Right lobe of liver (tissue), 6 donors: ENCODE results near the gene SP6. TPM values are rescaled to one million over a fixed set of nuclear protein-coding genes. Genes with fewer than 3 reads are reported as not detected.

Source experiments
- ATAC-seq, 4 donors: fragments of 200-7000 bp; cut with Tn5 transposase; one replicate each; pipeline ENCODE4 v1.9.1; 2020; ENCODE audit warnings: mild to moderate bottlenecking in 4 of 4, moderate library complexity in 4 of 4
- DNase-seq, 3 donors: peaks; one replicate each; pipeline ENCODE4 v3.0.0-alpha.2; 2020
- H3K27ac ChIP-seq, 3 donors: fragments of 200-600 bp; one replicate each; pipeline ENCODE4 v1.8.0; 2022
- H3K27me3 ChIP-seq, 2 donors: fragments of 200-600 bp; one replicate each; pipeline ENCODE4 v1.8.0; 2022
- H3K36me3 ChIP-seq, 4 donors: fragments of 200-600 bp; sonication (generic) in 1 of 4; one replicate each; pipeline versions ENCODE4 v1.5.1 to v1.8.0; 2017 to 2022; ENCODE audit warnings: control low read depth in 1 of 4
- H3K4me1 ChIP-seq, 4 donors: fragments of 200-600 bp; sonication (generic) in 1 of 4; one replicate each; pipeline versions ENCODE4 v1.5.1 to v1.8.0; 2017 to 2022; ENCODE audit warnings: control low read depth in 1 of 4
- H3K4me3 ChIP-seq, 3 donors: fragments of 200-600 bp; one replicate each; pipeline ENCODE4 v1.8.0; 2022
- H3K9me3 ChIP-seq, 4 donors: fragments of 200-600 bp; sonication (generic) in 1 of 4; one replicate each; pipeline versions ENCODE4 v1.5.1 to v1.8.0; 2017 to 2022; ENCODE audit warnings: control low read depth in 1 of 4
- POLR2A ChIP-seq: fragments of 450-650 bp; IDR thresholded peaks from one replicate; pipeline ENCODE4 v1.6.1; 2017; ENCODE audit warnings: antibody characterized with exemption, mild to moderate bottlenecking
- WGBS: methylation state at CpG from one replicate; pipeline ENCODE4 v1.1.6; 2018; ENCODE audit warnings: low coverage, low lambda C conversion rate; ENCODE audit not compliant: insufficient coverage; ENCODE audit errors: missing lambda C conversion rate; 5-methylcytosine and 5-hydroxymethylcytosine counted together
- intact Hi-C, 2 donors: fragments of 100-400 bp; cut with DNase I; formaldehyde crosslinking; loops; one replicate each; pipeline versions ENCODE4 v1.11.2 to v1.14.1; 2022
- total RNA-seq, 6 experiments: library from RNA; depleted of rRNA in 2 of 6; stranded (reverse); fragments of >200 nt in 2 of 6; fragmentation: NEBNext Ultra II Directional in 3 of 6; extraction: Animal tissue kit (Norgen Biotek cat#: 25700) in 3 of 6; gene quantifications; one replicate each; pipeline versions ENCODE4 v1.1.0 to v1.2.4, GENCODE V29; 2016 to 2023
- TF ChIP-seq, protein P1 (sequence below), 4 donors: fragments of 200-600 bp in 3 of 4; fragments of 450-650 bp in 1 of 4; IDR thresholded peaks; one replicate each; pipeline versions ENCODE4 v1.5.1 to v1.8.0; 2016 to 2022; ENCODE audit warnings: antibody characterized with exemption in 4 of 4, mild to moderate bottlenecking in 2 of 4
- donor health status: DM: no; HTN: yes; CAD: no.
- donor health status: DM: no; HTN: no; CAD: no.
- donor health status: DM: no; HTN: no; CAD: no.
- donor health status: DM: no; HTN: yes; CAD: no.
- donor health status: DM: no; HTN: yes; CAD: no.

Gene SP6
- total RNA-seq, 6 experiments from 2014 or later: 0.09 to 0.12 (median 0.11) TPM; not detected in 3

DNA sequence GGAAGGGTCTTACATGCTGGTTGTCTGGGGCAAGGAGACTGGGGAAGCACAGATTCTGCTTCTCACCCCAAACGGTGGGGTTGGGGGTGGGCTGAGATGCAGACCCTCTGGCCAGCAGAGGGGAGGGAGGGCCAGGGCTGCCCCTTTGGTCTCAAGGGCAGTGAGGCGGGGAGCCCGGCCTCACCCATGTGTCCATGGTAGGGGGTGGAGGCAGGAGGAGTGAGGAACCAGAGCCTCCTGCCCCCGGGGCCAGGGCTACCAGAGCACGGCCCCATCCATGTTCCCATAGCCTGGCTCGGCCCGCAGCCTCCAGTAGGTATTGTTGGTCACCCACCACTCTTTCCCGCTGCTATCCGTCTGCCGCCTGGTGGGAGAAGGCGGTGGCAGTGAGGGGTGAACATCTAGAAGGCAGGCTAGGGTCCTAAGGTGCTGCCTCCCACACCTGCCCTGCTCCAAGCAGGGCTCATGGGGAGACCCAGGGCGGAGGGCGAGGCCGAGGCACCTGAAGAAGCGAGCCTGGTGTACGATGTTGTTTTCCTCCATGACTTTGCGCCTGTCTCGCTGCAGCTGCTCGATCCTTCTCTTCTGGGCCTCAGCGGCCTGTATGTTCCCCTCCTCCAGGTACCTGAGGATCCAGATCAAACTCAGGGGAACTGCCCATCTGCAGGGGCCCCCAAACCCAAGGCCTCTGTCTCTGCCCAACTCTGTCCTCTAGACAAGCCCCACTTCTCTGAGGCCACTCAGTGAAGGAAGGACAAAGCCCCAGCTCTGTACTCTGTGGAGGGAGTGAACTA, 42.7 kb downstream of the SP6 start:
- DNase-seq (no peak), ATAC-seq (no peak)
- TF ChIP-seq, protein P1, sequence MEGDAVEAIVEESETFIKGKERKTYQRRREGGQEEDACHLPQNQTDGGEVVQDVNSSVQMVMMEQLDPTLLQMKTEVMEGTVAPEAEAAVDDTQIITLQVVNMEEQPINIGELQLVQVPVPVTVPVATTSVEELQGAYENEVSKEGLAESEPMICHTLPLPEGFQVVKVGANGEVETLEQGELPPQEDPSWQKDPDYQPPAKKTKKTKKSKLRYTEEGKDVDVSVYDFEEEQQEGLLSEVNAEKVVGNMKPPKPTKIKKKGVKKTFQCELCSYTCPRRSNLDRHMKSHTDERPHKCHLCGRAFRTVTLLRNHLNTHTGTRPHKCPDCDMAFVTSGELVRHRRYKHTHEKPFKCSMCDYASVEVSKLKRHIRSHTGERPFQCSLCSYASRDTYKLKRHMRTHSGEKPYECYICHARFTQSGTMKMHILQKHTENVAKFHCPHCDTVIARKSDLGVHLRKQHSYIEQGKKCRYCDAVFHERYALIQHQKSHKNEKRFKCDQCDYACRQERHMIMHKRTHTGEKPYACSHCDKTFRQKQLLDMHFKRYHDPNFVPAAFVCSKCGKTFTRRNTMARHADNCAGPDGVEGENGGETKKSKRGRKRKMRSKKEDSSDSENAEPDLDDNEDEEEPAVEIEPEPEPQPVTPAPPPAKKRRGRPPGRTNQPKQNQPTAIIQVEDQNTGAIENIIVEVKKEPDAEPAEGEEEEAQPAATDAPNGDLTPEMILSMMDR (IDR thresholded peaks at IDR 0.05): no peak
- Histone ChIP-seq H3K4me1 (no peaks in the 10 kb centered on the region), H3K9me3 (no peaks in the 10 kb centered on the region), H3K4me3 (no peak overlapping the region), H3K36me3 (no peaks in the 10 kb centered on the region), H3K27ac (no peak overlapping the region), H3K27me3 (no peaks in the 10 kb centered on the region)
- WGBS: no CpG with 5 or more reads among the region's 20 CpGs
- intact Hi-C loops: loop anchor here in 1 of 2 donors (10.0 kb wide), 1 partner anchor 103 kb away; no protein-coding TSS in a partner anchor

DNA sequence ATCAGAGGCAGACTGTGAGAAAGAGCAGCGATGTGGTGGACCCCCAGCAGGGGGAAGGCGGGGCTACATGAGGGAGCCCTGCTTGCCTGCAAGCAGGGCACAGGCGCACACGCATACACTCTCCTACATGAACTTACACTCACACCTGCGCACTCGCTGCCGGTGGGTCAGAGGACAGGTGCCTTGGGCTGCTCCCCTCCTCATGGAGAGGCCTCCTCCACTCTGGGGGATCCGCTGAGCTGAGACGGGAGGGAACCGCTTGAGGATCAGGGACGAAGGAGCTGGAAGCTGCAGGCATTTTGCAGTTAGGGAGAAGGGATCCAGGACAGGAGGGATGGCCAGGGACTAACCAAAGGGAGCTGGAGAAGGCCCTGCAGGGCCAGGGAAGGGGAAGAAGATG, 43.5 kb downstream of the SP6 start:
- TF ChIP-seq POLR2A: no peak
- TF ChIP-seq, protein P1 (IDR thresholded peaks at IDR 0.05): no peak
- no peak overlapping the region for H3K27ac ChIP-seq
- ATAC-seq (no peak), DNase-seq (peak in 1 of 3 donors; percentile 28)
- H3K4me3 ChIP-seq: no peak overlapping the region
- no peaks in the 10 kb centered on the region for H3K36me3 ChIP-seq
- no peaks in the 10 kb centered on the region for H3K4me1 ChIP-seq
- WGBS: 83% methylated on average over 4 of the region's 11 CpGs
- H3K27me3 ChIP-seq: no peaks in the 10 kb centered on the region
- intact Hi-C loops: loop anchor here in 1 of 2 donors (10.0 kb wide), 1 partner anchor 103 kb away; no protein-coding TSS in a partner anchor
- H3K9me3 ChIP-seq: no peaks in the 10 kb centered on the region

DNA sequence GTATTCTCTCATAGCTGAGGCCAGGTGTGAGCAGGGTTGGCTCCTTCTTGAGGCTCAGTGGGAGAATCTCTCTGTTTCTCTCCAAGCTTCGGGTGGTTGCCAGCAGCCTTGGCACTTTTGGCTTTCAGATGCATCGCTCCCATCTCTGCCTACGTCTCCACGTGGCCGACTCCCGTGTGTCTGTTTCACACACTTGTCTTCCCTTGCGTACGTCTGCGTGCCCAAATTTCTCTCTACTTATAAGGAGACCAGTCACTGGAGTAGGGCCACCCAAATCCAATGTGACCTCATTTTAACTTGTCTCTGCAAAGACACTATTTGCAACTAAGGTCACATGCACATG, 44.1 kb downstream of the SP6 start:
- intact Hi-C loops: loop anchor here in 1 of 2 donors (10.0 kb wide), 1 partner anchor 102 kb away; no protein-coding TSS in a partner anchor
- 65% methylated on average over 4 of the region's 9 CpGs for WGBS
- TF ChIP-seq POLR2A: no peak
- TF ChIP-seq, protein P1 (IDR thresholded peaks at IDR 0.05): no peak
- Histone ChIP-seq H3K27me3 (no peaks in the 10 kb centered on the region), H3K4me3 (no peak overlapping the region), H3K4me1 (no peaks in the 10 kb centered on the region), H3K27ac (no peak overlapping the region), H3K9me3 (no peaks in the 10 kb centered on the region), H3K36me3 (no peaks in the 10 kb centered on the region)
- ATAC-seq: no peak
- peak in 1 of 3 donors; percentile 24 for DNase-seq

DNA sequence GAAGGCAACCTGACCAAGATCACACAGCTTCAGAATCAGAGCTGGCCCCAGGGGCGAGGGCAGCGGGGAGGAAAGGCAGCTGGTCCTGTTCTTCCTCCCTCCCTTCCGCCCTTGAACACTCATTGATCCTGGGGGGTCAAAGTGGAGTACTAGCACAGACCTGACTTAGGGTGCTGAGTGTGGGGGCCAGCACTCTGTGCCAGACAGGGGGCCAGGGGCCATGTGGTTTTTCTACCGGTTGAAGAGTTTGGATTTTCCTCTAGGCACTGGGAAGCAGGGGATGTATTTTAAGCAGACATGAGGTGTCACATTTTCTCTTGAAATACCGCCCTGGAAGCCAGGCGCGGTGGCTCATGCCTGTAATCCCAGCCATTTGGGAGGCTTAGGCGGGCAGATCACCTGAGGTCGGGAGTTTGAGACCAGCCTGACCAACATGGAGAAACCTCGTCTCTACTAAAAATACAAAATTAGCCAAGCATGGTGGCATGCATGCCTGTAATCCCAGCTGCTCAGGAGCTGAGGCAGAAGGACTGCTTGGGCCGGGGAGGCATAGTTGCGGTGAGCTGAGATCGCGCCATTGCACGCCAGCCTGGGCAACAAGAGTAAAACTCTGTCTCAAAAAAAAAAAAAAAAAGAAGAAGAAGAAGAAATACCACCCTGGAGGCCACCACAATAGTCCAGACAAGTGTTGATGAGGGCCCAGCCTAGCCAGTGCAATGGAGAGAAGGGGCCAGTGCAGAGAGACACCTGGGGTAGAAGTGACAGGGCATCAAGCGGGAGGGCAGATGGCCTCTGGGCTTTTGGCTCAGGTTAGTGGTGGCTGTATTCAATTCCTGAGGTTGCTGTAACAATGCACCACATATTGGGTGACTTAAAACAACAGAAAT, 44.7 kb downstream of the SP6 start:
- H3K9me3 ChIP-seq: no peaks in the 10 kb centered on the region
- no peak for ATAC-seq
- intact Hi-C loops: loop anchor here in 1 of 2 donors (10.0 kb wide), 1 partner anchor 101 kb away; no protein-coding TSS in a partner anchor
- 88% methylated on average over 11 of the region's 16 CpGs for WGBS
- H3K27me3 ChIP-seq: no peaks in the 10 kb centered on the region
- H3K4me1 ChIP-seq: no peaks in the 10 kb centered on the region
- H3K36me3 ChIP-seq: no peaks in the 10 kb centered on the region
- TF ChIP-seq, protein P1 (IDR thresholded peaks at IDR 0.05): no peak
- H3K4me3 ChIP-seq: no peak overlapping the region
- DNase-seq: peak in 1 of 3 donors; percentile 10
- no peak overlapping the region for H3K27ac ChIP-seq
